Endothelial cell of umbilical vein (primary cell): Measurements from ENCODE around the gene SOCS3. TPM values are rescaled to one million over a fixed set of nuclear protein-coding genes. Genes with fewer than 3 reads are reported as not detected.

Source experiments
- BruUV-seq: library from RNA; stranded (reverse); fragments of 400-500 nt; replicated peaks from 2 replicates; lab custom pipeline; 2021; lab: Mats Ljungman, UMichigan
- CTCF ChIA-PET: fragments of 300-600, 350-600 bp; sonication (Branson Sonifier 250); formaldehyde crosslinking; loops from one replicate; lab custom pipeline; 2021; ENCODE audit warnings: antibody characterized with exemption, inconsistent platforms; lab: Charles Lee
- POLR2A ChIA-PET: fragments of 300-600, 350-600 bp; sonication (Branson Sonifier 250); formaldehyde crosslinking; loops from one replicate; lab custom pipeline; 2021; ENCODE audit warnings: antibody characterized with exemption, inconsistent platforms; lab: Charles Lee
- DNase-seq: peaks from one replicate; pipeline ENCODE4 v3.0.0-alpha.2; 2011; ENCODE audit warnings: low read depth, low spot score
- FAIRE-seq: peaks from 2 replicates; lab custom pipeline; 2011; peaks lifted over from hg19 to GRCh38; lab: Jason Lieb, UNC
- H2AFZ ChIP-seq: 2 replicates; pipeline ENCODE4 v1.6.0; 2012; ENCODE audit warnings: low read depth, low read length, control low read depth, inconsistent platforms
- H3K27ac ChIP-seq: 2 replicates; pipeline ENCODE4 v1.5.1; 2011; ENCODE audit warnings: low read depth, mild to moderate bottlenecking, control low read depth, low read length, moderate library complexity; ENCODE audit not compliant: insufficient read depth
- H3K27me3 ChIP-seq, 2 experiments: 2 replicates each; pipeline versions ENCODE4 v1.6.0 to v1.6.1; 2011; ENCODE audit warnings: low read length in 2 of 2, mixed read lengths in 1 of 2; ENCODE audit not compliant: control insufficient read depth in 2 of 2, insufficient read depth in 2 of 2
- H3K36me3 ChIP-seq, 2 experiments: 2 replicates in 1 of 2; 3 replicates in 1 of 2; pipeline ENCODE4 v1.5.1; 2011; ENCODE audit warnings: low read length in 2 of 2, mild to moderate bottlenecking in 1 of 2, moderate library complexity in 1 of 2; ENCODE audit not compliant: control insufficient read depth in 2 of 2, insufficient read depth in 2 of 2; ENCODE audit errors: extremely low read depth in 1 of 2
- H3K4me1 ChIP-seq: 3 replicates; pipeline ENCODE4 v1.5.1; 2011; ENCODE audit warnings: mild to moderate bottlenecking, low read length; ENCODE audit not compliant: control insufficient read depth, insufficient read depth; ENCODE audit errors: extremely low read depth
- H3K4me2 ChIP-seq: 2 replicates; pipeline ENCODE4 v1.6.1; 2011; ENCODE audit warnings: low read length, control low read depth, mixed read lengths; ENCODE audit not compliant: insufficient read depth
- H3K4me3 ChIP-seq, 3 experiments: fragments of 200-600 bp in 1 of 3; sonication (generic), shearing (Covaris generic) in 1 of 3; replicated peaks in 1 of 3; 2 replicates each; pipeline ENCODE4 v1.5.1; 2011 to 2016; ENCODE audit warnings: control low read depth in 3 of 3, low read length in 3 of 3, mild to moderate bottlenecking in 2 of 3, inconsistent platforms in 1 of 3, low read depth in 1 of 3, moderate library complexity in 1 of 3; ENCODE audit not compliant: insufficient read depth in 1 of 3
- H3K79me2 ChIP-seq: 2 replicates; pipeline ENCODE4 v1.6.0; 2012; ENCODE audit warnings: low read length, inconsistent platforms; ENCODE audit not compliant: control insufficient read depth, insufficient read depth
- H3K9ac ChIP-seq: replicated peaks from 2 replicates; pipeline ENCODE3; 2011; ENCODE audit warnings: low read length, control low read depth; ENCODE audit not compliant: insufficient read depth; ENCODE audit errors: extremely low read depth
- H3K9me1 ChIP-seq: replicated peaks from 3 replicates; pipeline ENCODE4 v1.6.0; 2011; ENCODE audit warnings: mild to moderate bottlenecking, low read length; ENCODE audit not compliant: control insufficient read depth, insufficient read depth; ENCODE audit errors: extremely low read depth
- H3K9me3 ChIP-seq: replicated peaks from 2 replicates; pipeline ENCODE4 v1.5.1; 2012; ENCODE audit warnings: low read length, inconsistent platforms; ENCODE audit not compliant: control insufficient read depth, insufficient read depth
- H4K20me1 ChIP-seq: replicated peaks from 2 replicates; pipeline ENCODE3; 2011; ENCODE audit warnings: mild to moderate bottlenecking, low read length; ENCODE audit not compliant: control insufficient read depth, insufficient read depth; ENCODE audit errors: extremely low read depth
- EZH2 ChIP-seq: IDR thresholded peaks from 2 replicates; pipeline ENCODE4 v1.6.1; 2012; ENCODE audit warnings: borderline replicate concordance, low read depth, mild to moderate bottlenecking, moderate library complexity, low read length, inconsistent platforms; ENCODE audit not compliant: severe bottlenecking
- FOS ChIP-seq: IDR thresholded peaks from 2 replicates; pipeline ENCODE4 v1.6.1; 2011; ENCODE audit warnings: mild to moderate bottlenecking, low read length, moderate library complexity, borderline replicate concordance; ENCODE audit not compliant: insufficient read depth
- GATA2 ChIP-seq: IDR thresholded peaks from 2 replicates; pipeline ENCODE4 v1.7.0; 2011; ENCODE audit warnings: low read depth, mild to moderate bottlenecking, moderate library complexity, mixed read lengths, low read length; ENCODE audit not compliant: insufficient read length, insufficient read depth
- JUN ChIP-seq: IDR thresholded peaks from 2 replicates; pipeline ENCODE4 v1.6.1; 2011; ENCODE audit warnings: borderline replicate concordance, low read depth; ENCODE audit not compliant: insufficient read length, insufficient read depth
- MYC ChIP-seq: IDR thresholded peaks from one replicate; pipeline ENCODE4 v1.6.1; 2011; ENCODE audit warnings: mild to moderate bottlenecking, low read depth, low read length
- POLR2A ChIP-seq: IDR thresholded peaks from 2 replicates; pipeline ENCODE4 v1.6.1; 2012; ENCODE audit warnings: low read depth, mild to moderate bottlenecking, control low read depth, low read length
- POLR2AphosphoS5 ChIP-seq: IDR thresholded peaks from 2 replicates; pipeline ENCODE4 v1.6.1; 2012; ENCODE audit warnings: low read depth, mild to moderate bottlenecking, control low read depth, low read length, moderate library complexity; ENCODE audit not compliant: insufficient read depth
- dilution Hi-C: fragments of 300-500 bp; cut with MboI; formaldehyde crosslinking; loops from one replicate; pipeline ENCODE4 v1.15.0; 2019; ENCODE audit warnings: low sequenced_read_pairs; ENCODE audit not compliant: extremely low pct_ligation_motif_present
- intact Hi-C: fragments of 100-400 bp; cut with micrococcal nuclease; formaldehyde crosslinking; loops from one replicate; pipeline ENCODE4 v1.10.0; 2022
- polyA plus RNA-seq, 4 experiments: library from polyadenylated mRNA; depleted of rRNA in 3 of 4; stranded (reverse) in 3 of 4; unstranded in 1 of 4; fragments of >200 nt; gene quantifications; 2 replicates each; pipeline versions ENCODE4 v1.2.1 to v1.2.3, GENCODE V29; 2011 to 2012; ENCODE audit warnings: missing spikeins in 1 of 4
- total RNA-seq: library from RNA; stranded (reverse); gene quantifications from 2 replicates; pipeline ENCODE4 v1.2.3, GENCODE V29; 2021
- TF ChIP-seq, protein P1 (sequence below): IDR thresholded peaks from 2 replicates; pipeline ENCODE4 v1.6.1; 2011; ENCODE audit not compliant: insufficient read depth, insufficient read length
- TF ChIP-seq, protein P2 (sequence below), 2 donors: IDR thresholded peaks; 1 replicate in 1 of 2; 2 replicates in 1 of 2; pipeline ENCODE4 v1.5.1; 2011; ENCODE audit warnings: low read length in 2 of 2, mild to moderate bottlenecking in 2 of 2, moderate library complexity in 2 of 2, control low read depth in 1 of 2, inconsistent platforms in 1 of 2, low read depth in 1 of 2; ENCODE audit not compliant: insufficient read depth in 1 of 2; ENCODE audit errors: extremely low read depth in 1 of 2

Gene SOCS3
- total and polyA plus RNA-seq, 2 donors (not counting 3 experiments of a cell fraction or from before 2014, with no cell fraction given), result 6.2 to 14.3 TPM

DNA sequence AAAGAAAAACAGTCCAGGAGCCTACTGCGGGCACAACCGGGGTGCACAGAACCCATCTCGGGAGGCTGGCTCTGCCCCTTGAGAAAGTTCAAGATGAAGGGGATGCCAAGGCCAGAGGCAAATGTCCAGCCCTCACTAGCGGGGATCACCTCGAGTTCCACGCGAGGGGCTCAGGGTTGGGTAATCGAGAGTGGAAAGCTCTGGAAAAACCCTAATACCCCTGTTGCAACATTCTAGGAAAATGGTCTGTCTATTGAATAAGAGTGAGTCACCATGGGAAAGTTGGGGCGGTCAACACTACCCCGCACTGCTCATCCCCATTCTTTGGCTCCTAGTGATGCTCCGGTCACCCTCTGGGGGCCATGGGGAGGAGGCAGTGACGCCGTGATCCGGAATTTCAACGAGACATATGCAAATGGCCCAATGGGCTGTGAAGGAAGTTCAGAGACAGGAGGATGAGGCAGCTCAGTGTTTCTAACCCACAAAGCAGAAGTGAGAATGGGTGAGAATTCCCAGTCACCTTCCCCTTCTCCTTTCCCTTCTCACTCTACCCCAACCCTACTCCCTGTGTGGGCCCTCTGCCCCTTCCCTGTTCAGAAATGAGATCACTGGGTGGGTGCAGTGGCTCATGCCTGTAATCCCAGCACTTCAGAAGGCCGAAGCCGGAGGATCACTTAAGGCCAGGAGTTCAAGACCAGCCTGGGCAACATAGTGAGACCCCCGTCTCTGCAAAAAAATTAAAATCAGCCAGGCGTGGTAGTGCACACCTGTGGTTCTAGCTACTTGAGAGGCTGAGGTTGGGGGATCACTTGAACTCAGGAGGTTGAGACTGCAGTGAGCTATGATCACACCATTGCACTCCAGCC lies 22.4 kb downstream of the SOCS3 start:
- BruUV-seq, result no TSS peak
- no peaks in the 10 kb centered on the region for H3K9me1 ChIP-seq
- no peak overlapping the region for H3K4me2 ChIP-seq
- intact Hi-C loops (no loop called here), dilution Hi-C loops (no loop called here)
- DNase-seq, result no peak
- no peaks in the 10 kb centered on the region for H3K9me3 ChIP-seq
- H3K27ac ChIP-seq, result no peak overlapping the region
- H4K20me1 ChIP-seq, result no peaks in the 10 kb centered on the region
- POLR2A ChIA-PET, result no interaction called here
- no peak for FAIRE-seq
- no peaks in the 10 kb centered on the region for H3K27me3 ChIP-seq
- H2AFZ ChIP-seq, result no peak overlapping the region
- CTCF ChIA-PET, result interaction anchor here (0.6 kb wide), 1 partner anchor 56 kb away, joined by 3 read pairs; no protein-coding TSS in a partner anchor
- H3K79me2 ChIP-seq, result no peaks in the 10 kb centered on the region
- TF ChIP-seq GATA2 (no peak), MYC (no peak), EZH2 (no peak), FOS (no peak), POLR2A (no peak), POLR2AphosphoS5 (no peak), JUN (no peak)
- TF ChIP-seq, protein P1, sequence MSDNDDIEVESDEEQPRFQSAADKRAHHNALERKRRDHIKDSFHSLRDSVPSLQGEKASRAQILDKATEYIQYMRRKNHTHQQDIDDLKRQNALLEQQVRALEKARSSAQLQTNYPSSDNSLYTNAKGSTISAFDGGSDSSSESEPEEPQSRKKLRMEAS, result no peak
- TF ChIP-seq, protein P2, sequence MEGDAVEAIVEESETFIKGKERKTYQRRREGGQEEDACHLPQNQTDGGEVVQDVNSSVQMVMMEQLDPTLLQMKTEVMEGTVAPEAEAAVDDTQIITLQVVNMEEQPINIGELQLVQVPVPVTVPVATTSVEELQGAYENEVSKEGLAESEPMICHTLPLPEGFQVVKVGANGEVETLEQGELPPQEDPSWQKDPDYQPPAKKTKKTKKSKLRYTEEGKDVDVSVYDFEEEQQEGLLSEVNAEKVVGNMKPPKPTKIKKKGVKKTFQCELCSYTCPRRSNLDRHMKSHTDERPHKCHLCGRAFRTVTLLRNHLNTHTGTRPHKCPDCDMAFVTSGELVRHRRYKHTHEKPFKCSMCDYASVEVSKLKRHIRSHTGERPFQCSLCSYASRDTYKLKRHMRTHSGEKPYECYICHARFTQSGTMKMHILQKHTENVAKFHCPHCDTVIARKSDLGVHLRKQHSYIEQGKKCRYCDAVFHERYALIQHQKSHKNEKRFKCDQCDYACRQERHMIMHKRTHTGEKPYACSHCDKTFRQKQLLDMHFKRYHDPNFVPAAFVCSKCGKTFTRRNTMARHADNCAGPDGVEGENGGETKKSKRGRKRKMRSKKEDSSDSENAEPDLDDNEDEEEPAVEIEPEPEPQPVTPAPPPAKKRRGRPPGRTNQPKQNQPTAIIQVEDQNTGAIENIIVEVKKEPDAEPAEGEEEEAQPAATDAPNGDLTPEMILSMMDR (IDR thresholded peaks at IDR 0.05; ENCODE audit: extremely low read depth in 1 of 2, insufficient read depth in 1 of 2, low read depth in 1 of 2, low read length in 2 of 2), result no peak
- H3K4me1 ChIP-seq, result peaks cover 11% of the 10 kb centered on the region
- no peaks in the 10 kb centered on the region for H3K36me3 ChIP-seq
- H3K9ac ChIP-seq, result no peak overlapping the region
- H3K4me3 ChIP-seq, result no peak overlapping the region
